Activated naive CD4-positive, alpha-beta T cell treated with anti-CD3 and anti-CD28 coated beads, Interleukin-2, amount 10 ng/mL, durations not matched to agents 7 days and 5 days (primary cell): ENCODE measurements around the gene FAM81B.

Experiments
- CTCF ChIA-PET: fragments of 350-600 bp; sonication (Branson Sonifier 250); formaldehyde crosslinking; loops from one replicate; lab custom pipeline; 2021; ENCODE audit warnings: antibody characterized with exemption; lab: Charles Lee
- DNase-seq: peaks from one replicate; pipeline ENCODE4 v3.0.0-alpha.2; 2020
- H3K27ac Mint-ChIP-seq: one replicate; pipeline ENCODE4 v1.8.0; 2021; ENCODE audit warnings: mild to moderate bottlenecking, moderate library complexity, mixed read lengths
- H3K27me3 Mint-ChIP-seq: one replicate; pipeline ENCODE4 v1.8.0; 2021; ENCODE audit warnings: mild to moderate bottlenecking, mixed read lengths
- H3K36me3 Mint-ChIP-seq: one replicate; pipeline ENCODE4 v1.8.0; 2021; ENCODE audit warnings: mixed read lengths
- H3K4me1 Mint-ChIP-seq: one replicate; pipeline ENCODE4 v1.8.0; 2021; ENCODE audit warnings: mixed read lengths
- H3K4me3 Mint-ChIP-seq: one replicate; pipeline ENCODE4 v1.8.0; 2021; ENCODE audit warnings: mild to moderate bottlenecking, moderate library complexity, mixed read lengths
- H3K9me3 Mint-ChIP-seq: one replicate; pipeline ENCODE4 v1.8.0; 2021; ENCODE audit warnings: mixed read lengths

FAM81B gene

DNA sequence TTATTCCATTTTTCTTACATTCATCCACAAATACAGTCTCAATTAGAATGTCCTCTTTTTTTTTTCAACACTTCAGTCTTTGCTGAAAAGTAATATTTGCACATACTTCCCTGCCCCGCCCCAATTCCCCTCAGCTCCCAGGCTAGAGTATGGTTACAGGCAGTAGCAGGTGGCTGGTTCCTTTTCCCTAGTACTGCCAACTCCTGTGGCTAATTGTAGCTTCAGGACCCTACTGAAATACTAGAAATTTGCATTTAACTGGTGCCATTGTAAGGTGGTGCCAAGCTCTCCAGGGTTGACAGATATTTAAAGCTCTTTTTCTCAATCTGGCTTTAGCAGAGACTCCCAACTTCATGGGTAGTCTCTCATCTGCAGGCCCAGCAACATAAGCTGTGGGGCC, 80.3 kb downstream of the FAM81B start:
- no peak overlapping the region for H3K4me3 Mint-ChIP-seq
- no peaks in the 10 kb centered on the region for H3K27me3 Mint-ChIP-seq
- peaks cover 23% of the 10 kb centered on the region for H3K36me3 Mint-ChIP-seq
- DNase-seq, result no peak
- no peak overlapping the region for H3K27ac Mint-ChIP-seq
- H3K4me1 Mint-ChIP-seq, result no peaks in the 10 kb centered on the region
- CTCF ChIA-PET, result no interaction called here
- no peaks in the 10 kb centered on the region for H3K9me3 Mint-ChIP-seq

- H3K36me3 Mint-ChIP-seq, result peaks cover 23% of the 10 kb centered on the region
- CTCF ChIA-PET, result no interaction called here
- H3K4me1 Mint-ChIP-seq, result no peaks in the 10 kb centered on the region
- H3K4me3 Mint-ChIP-seq, result no peak overlapping the region
- no peaks in the 10 kb centered on the region for H3K27me3 Mint-ChIP-seq
- no peaks in the 10 kb centered on the region for H3K9me3 Mint-ChIP-seq
- H3K27ac Mint-ChIP-seq, result no peak overlapping the region
- DNase-seq, result no peak
These were observed 80.8 kb downstream of the FAM81B start for GRCh38 chr5:95471942-95472341.

DNA sequence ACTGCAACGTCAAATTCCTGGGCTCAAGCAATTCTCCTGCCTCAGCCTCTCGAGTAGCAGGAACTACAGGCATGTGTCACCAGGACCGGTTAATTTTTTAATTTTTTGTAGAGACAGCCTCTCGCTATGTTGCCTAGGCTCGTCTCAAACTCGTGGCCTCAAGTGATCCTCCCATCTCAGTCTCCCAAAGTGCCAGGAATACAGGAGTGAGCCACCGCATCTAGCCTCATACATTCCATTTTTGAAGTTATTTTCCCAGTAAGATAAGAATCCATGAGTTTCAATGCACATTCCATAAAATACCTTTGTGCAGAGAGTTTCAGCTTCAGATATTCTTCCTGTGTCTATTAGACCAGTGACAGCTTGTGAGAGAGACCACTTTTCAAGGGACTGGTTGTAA, 93.3 kb downstream of the FAM81B start:
- H3K4me3 Mint-ChIP-seq, result no peak overlapping the region
- DNase-seq, result no peak
- no peaks in the 10 kb centered on the region for H3K4me1 Mint-ChIP-seq
- CTCF ChIA-PET, result no interaction called here
- H3K9me3 Mint-ChIP-seq, result peaks cover 18% of the 10 kb centered on the region
- H3K27ac Mint-ChIP-seq, result no peak overlapping the region
- H3K36me3 Mint-ChIP-seq, result peaks cover 74% of the 10 kb centered on the region
- H3K27me3 Mint-ChIP-seq, result no peaks in the 10 kb centered on the region

DNA sequence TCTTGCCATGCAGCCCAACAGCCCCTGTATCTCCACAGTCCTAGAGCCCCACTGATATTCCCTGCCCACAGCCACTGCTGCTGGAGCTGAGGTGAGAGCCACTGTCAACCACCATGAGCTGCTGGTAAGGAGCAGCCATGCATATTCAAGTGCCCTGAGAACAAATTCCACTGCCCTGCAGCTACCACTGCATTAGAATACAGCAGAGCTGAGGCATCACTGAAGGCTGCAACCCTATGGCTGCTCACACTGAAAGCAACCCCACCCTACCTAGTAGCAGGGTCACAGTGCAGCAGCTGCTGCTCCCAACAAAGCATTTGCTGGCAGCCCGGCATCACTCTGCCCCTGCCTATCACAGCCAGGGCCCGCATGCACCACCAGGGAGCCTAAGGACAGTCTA, 95.0 kb downstream of the FAM81B start:
- Mint-ChIP-seq H3K4me3 (no peak overlapping the region), H3K27me3 (no peaks in the 10 kb centered on the region)
- CTCF ChIA-PET, result no interaction called here

GRCh38 chr5:95487880-95488279, 96.7 kb downstream of the FAM81B start:
- CTCF ChIA-PET, result no interaction called here
- peaks cover 18% of the 10 kb centered on the region for H3K9me3 Mint-ChIP-seq
- no peak overlapping the region for H3K4me3 Mint-ChIP-seq
- no peaks in the 10 kb centered on the region for H3K4me1 Mint-ChIP-seq
- peaks cover 67% of the 10 kb centered on the region for H3K36me3 Mint-ChIP-seq
- no peaks in the 10 kb centered on the region for H3K27me3 Mint-ChIP-seq
- DNase-seq, result no peak
- H3K27ac Mint-ChIP-seq, result no peak overlapping the region

More for the DNA sequence above, 95.0 kb downstream of the FAM81B start:
- DNase-seq, result no peak
- Mint-ChIP-seq H3K36me3 (peaks cover 71% of the 10 kb centered on the region), H3K4me1 (no peaks in the 10 kb centered on the region), H3K9me3 (peaks cover 18% of the 10 kb centered on the region), H3K27ac (no peak overlapping the region)
